Body of pancreas (tissue), 4 donors: ENCODE measurements around the gene FADS3. TPM values are rescaled to one million over a fixed set of nuclear protein-coding genes. Genes with fewer than 3 reads are reported as not detected.

Experiments
- ATAC-seq: fragments of 150-250 bp; one replicate; pipeline ENCODE4 v1.9.1; 2016
- DNase-seq, 4 donors: peaks; one replicate each; pipeline ENCODE4 v3.0.0-alpha.2; 2019
- H3K27ac ChIP-seq, 4 donors: fragments of 200-600 bp; sonication (generic); 1 replicate in 3 of 4; 2 replicates in 1 of 4; pipeline versions ENCODE4 v1.5.1 to v1.6.1; 2016 to 2019; ENCODE audit warnings: mild to moderate bottlenecking in 1 of 4, mixed read lengths in 1 of 4, moderate library complexity in 1 of 4
- H3K27me3 ChIP-seq, 2 donors: fragments of 200-600 bp; sonication (generic); one replicate each; pipeline ENCODE4 v1.6.0; 2016; ENCODE audit warnings: mild to moderate bottlenecking in 1 of 2
- H3K36me3 ChIP-seq, 2 donors: fragments of 200-600 bp; sonication (generic); replicated peaks in 1 of 2; 2 replicates each; pipeline ENCODE4 v1.5.1; 2016; ENCODE audit warnings: low read depth in 2 of 2; ENCODE audit not compliant: insufficient read depth in 1 of 2
- H3K4me1 ChIP-seq: fragments of 200-600 bp; sonication (generic); one replicate; pipeline ENCODE4 v1.6.0; 2016
- H3K4me3 ChIP-seq, 2 donors: fragments of 200-600 bp; sonication (generic); 1 replicate in 1 of 2; 2 replicates in 1 of 2; pipeline ENCODE4 v1.5.1; 2016 to 2019
- H3K9me3 ChIP-seq, 3 donors: fragments of 200-600 bp; sonication (generic); 1 replicate in 2 of 3; 2 replicates in 1 of 3; pipeline ENCODE4 v1.5.1; 2016
- POLR2A ChIP-seq, 3 donors: fragments of 450-650 bp; IDR thresholded peaks; one replicate each; pipeline ENCODE4 v1.6.1; 2016; ENCODE audit warnings: antibody characterized with exemption in 3 of 3, mild to moderate bottlenecking in 2 of 3
- WGBS, 2 donors: methylation state at CpG; one replicate each; pipeline ENCODE4 v1.1.5; 2017; 5-methylcytosine and 5-hydroxymethylcytosine counted together
- intact Hi-C: fragments of 100-400 bp; cut with DNase I; formaldehyde crosslinking; loops from one replicate; pipeline ENCODE4 v1.15.1; 2023
- total RNA-seq, 2 donors: library from RNA; depleted of rRNA; stranded (reverse); fragments of >200 nt; gene quantifications; one replicate each; pipeline ENCODE4 v1.1.0, GENCODE V29; 2016
- TF ChIP-seq, protein P1 (sequence below), 7 experiments: fragments of 450-650 bp in 4 of 7; fragments of 200-600 bp in 3 of 7; sonication (generic) in 3 of 7; IDR thresholded peaks; one replicate each; pipeline ENCODE4 v1.5.1; 2016 to 2019; ENCODE audit warnings: antibody characterized with exemption in 7 of 7

Gene FADS3
- total RNA-seq, 2 donors from 2014 or later, result 30.9 to 33.0 TPM

DNA sequence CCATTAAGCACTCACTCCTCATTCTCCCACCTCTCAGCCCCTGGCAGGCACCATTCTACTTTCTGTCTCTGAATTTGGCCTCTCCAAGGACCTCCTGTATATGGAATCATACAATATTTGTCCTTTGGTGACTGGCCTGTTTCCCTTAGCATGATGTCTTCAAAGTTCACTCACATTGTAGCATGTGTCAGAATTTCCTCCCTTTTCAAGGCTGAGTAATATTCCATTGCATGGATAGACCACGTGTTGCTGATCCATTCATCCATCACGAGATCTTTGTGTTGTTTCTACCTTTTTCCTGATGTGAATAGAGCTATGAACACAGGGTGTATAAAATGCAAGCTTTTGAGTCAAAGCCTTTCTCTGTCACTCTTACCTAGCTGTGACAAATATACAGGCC lies 51.6 kb downstream of the FADS3 start:
- Histone ChIP-seq H3K27me3 (no peaks in the 10 kb centered on the region), H3K36me3 (no peaks in the 10 kb centered on the region), H3K9me3 (no peaks in the 10 kb centered on the region), H3K4me1 (no peaks in the 10 kb centered on the region), H3K4me3 (no peak overlapping the region), H3K27ac (no peak overlapping the region)
- TF ChIP-seq, protein P1, sequence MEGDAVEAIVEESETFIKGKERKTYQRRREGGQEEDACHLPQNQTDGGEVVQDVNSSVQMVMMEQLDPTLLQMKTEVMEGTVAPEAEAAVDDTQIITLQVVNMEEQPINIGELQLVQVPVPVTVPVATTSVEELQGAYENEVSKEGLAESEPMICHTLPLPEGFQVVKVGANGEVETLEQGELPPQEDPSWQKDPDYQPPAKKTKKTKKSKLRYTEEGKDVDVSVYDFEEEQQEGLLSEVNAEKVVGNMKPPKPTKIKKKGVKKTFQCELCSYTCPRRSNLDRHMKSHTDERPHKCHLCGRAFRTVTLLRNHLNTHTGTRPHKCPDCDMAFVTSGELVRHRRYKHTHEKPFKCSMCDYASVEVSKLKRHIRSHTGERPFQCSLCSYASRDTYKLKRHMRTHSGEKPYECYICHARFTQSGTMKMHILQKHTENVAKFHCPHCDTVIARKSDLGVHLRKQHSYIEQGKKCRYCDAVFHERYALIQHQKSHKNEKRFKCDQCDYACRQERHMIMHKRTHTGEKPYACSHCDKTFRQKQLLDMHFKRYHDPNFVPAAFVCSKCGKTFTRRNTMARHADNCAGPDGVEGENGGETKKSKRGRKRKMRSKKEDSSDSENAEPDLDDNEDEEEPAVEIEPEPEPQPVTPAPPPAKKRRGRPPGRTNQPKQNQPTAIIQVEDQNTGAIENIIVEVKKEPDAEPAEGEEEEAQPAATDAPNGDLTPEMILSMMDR (IDR thresholded peaks at IDR 0.05), result no peak
- TF ChIP-seq POLR2A (IDR thresholded peaks at IDR 0.05), result no peak
- ATAC-seq, result no peak
- intact Hi-C loops, result no loop called here
- 94 to 96% methylated on average over 2 of the region's 2 CpGs for WGBS, 2 donors
- DNase-seq, result no peak

DNA sequence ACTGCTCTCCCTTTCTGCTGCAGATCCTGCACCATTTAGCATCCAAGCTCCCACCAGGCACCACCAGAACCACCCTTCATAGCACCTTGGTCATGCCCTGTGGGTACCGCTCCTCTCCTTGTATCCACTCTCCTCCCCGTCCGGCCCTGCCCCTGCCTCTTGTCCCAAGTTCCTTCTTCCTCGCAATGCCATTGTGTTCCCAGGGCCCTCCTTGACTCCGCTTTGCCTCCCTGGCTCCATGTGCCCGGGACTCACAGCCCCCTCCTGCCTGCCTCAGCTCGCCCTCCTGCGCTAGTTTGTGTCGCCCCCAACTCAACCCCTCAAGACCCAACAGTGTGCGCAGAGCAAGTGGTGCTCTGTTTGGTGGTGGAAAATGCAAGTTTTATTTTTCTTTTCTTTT lies 52.4 kb downstream of the FADS3 start:
- no peak for ATAC-seq
- Histone ChIP-seq H3K27me3 (no peaks in the 10 kb centered on the region), H3K36me3 (no peaks in the 10 kb centered on the region), H3K4me3 (no peak overlapping the region), H3K9me3 (no peaks in the 10 kb centered on the region), H3K27ac (no peak overlapping the region), H3K4me1 (no peaks in the 10 kb centered on the region)
- intact Hi-C loops, result no loop called here
- no peak for TF ChIP-seq POLR2A (IDR thresholded peaks at IDR 0.05)
- TF ChIP-seq, protein P1 (IDR thresholded peaks at IDR 0.05), result no peak
- 93 to 96% methylated on average over 6 to 10 of the region's 10 CpGs for WGBS, 2 donors
- no peak for DNase-seq

DNA sequence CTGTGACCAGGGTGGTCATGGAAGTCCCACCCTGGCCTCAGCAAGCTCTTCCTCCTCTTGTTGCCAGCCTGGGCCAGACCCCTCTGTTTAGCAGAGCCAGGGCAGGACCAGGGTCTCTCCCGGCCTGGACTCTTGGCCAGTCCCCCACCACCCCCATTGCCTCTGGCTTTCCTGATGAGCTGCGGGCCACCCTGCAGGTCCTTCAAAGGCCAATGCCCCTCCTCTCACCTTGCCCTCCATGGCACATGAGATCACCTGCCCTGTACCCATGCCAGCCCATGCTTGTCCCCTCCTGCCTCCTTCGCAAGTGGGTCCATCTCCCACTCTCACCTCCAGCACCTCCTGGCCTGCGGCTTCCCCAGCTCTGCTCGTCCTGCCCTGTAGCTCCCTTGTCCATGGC lies 52.8 kb downstream of the FADS3 start:
- no peak for DNase-seq

DNA sequence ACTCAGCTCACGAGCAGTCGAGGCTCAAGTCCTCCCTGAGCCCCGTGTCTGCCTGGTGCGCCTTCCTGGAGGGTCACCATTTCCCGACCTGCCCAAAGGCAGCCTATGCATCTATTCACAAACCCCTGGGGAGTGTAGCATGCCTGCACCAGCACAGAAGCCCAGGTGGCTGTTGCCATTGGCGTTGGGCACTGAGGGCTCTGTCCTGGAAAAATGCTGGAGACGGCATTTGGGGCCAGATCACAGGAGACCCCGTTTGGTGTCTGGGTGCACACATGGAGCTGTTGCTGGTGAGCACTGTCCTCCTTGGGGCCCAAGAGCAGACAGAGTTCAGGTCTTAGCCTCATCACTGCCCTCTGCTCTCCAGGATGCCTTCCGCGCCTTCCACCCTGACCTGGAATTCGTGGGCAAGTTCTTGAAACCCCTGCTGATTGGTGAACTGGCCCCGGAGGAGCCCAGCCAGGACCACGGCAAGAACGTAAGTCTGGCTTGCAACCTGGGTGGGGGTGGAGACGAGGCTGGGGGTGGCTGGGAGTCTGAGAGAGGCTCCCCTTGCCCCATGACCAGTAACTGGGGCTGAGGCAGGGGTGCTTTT lies 53.8 kb downstream of the FADS3 start:
- H3K4me3 ChIP-seq, result no peak overlapping the region
- no peaks in the 10 kb centered on the region for H3K4me1 ChIP-seq
- TF ChIP-seq, protein P1 (IDR thresholded peaks at IDR 0.05), result no peak
- no peak for TF ChIP-seq POLR2A (IDR thresholded peaks at IDR 0.05)
- intact Hi-C loops, result no loop called here
- no peak for ATAC-seq
- 82 to 89% methylated on average over 7 to 15 of the region's 15 CpGs for WGBS, 2 donors
- no peak for DNase-seq
- H3K27ac ChIP-seq, result no peak overlapping the region
- no peaks in the 10 kb centered on the region for H3K36me3 ChIP-seq
- H3K9me3 ChIP-seq, result no peaks in the 10 kb centered on the region
- H3K27me3 ChIP-seq, result no peaks in the 10 kb centered on the region

More for the DNA sequence above, 52.8 kb downstream of the FADS3 start:
- no peak for ATAC-seq
- no peaks in the 10 kb centered on the region for H3K4me1 ChIP-seq
- no peak overlapping the region for H3K4me3 ChIP-seq
- no peaks in the 10 kb centered on the region for H3K27me3 ChIP-seq
- no peak for TF ChIP-seq POLR2A (IDR thresholded peaks at IDR 0.05)
- TF ChIP-seq, protein P1 (IDR thresholded peaks at IDR 0.05), result no peak
- H3K27ac ChIP-seq, result no peak overlapping the region
- H3K9me3 ChIP-seq, result no peaks in the 10 kb centered on the region
- no peaks in the 10 kb centered on the region for H3K36me3 ChIP-seq
- 82 to 98% methylated on average over 4 to 5 of the region's 5 CpGs for WGBS, 2 donors
- intact Hi-C loops, result no loop called here

DNA sequence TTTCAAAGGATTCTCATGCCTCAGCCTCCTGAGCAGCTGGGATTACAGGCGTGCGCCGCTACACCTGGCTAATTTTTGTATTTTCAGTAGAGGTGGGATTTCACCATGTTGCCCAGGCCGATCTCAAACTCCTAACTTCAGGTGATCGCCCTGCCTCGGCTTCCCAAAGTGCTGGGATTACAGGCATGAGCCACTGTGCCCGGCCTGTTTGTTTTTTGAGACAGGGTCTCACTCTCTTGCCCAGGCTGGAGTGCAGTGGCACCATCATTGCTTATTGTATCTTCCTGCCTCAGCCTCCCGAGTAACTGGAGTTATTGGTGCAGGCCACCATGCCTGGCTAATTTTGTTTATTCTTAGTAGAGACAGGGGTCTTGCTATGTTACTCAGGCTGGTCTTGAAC lies 55.2 kb downstream of the FADS3 start:
- no peak for ATAC-seq
- no peak for TF ChIP-seq POLR2A (IDR thresholded peaks at IDR 0.05)
- TF ChIP-seq, protein P1 (IDR thresholded peaks at IDR 0.05), result no peak
- Histone ChIP-seq H3K27ac (no peak overlapping the region), H3K9me3 (no peaks in the 10 kb centered on the region), H3K36me3 (no peaks in the 10 kb centered on the region), H3K4me1 (no peaks in the 10 kb centered on the region), H3K27me3 (no peaks in the 10 kb centered on the region), H3K4me3 (no peak overlapping the region)
- intact Hi-C loops, result no loop called here
- WGBS, 2 donors, result 92 to 95% methylated on average over 8 of the region's 8 CpGs
- no peak for DNase-seq
